Eye (tissue), 1 donor: ENCODE results near the gene ANGPTL8.

Source experiments
- DNase-seq: peaks from one replicate; pipeline ENCODE4 v3.0.0-alpha.2; 2015

Gene ANGPTL8

GRCh38 chr19:11239377-11240000 lies at the start of gene ANGPTL8:
Gene ANGPTL8, plus strand, starts transcription at chr19:11239619. Its CDS starts 19 bp downstream, at chr19:11239638.
- no peak for DNase-seq

- no peak for DNase-seq
These were observed 48.9 kb upstream of the ANGPTL8 start for GRCh38 chr19:11190501-11190900.

GRCh38 chr19:11191273-11191755 lies 48.1 kb upstream of the ANGPTL8 start:
- DNase-seq = peak; percentile 32

- no peak for DNase-seq
These were observed 47.5 kb upstream of the ANGPTL8 start for GRCh38 chr19:11191934-11192333.

GRCh38 chr19:11192957-11193939 lies 46.2 kb upstream of the ANGPTL8 start:
- no peak for DNase-seq

GRCh38 chr19:11194173-11194572 lies 45.2 kb upstream of the ANGPTL8 start:
- DNase-seq = no peak

- peak; percentile 58 for DNase-seq
These were observed 44.5 kb upstream of the ANGPTL8 start for GRCh38 chr19:11194656-11195558.

- no peak for DNase-seq
These were observed 43.7 kb upstream of the ANGPTL8 start for GRCh38 chr19:11195681-11196080.

- DNase-seq = peak; percentile 62
These were observed 42.8 kb upstream of the ANGPTL8 start for GRCh38 chr19:11196406-11197287.

GRCh38 chr19:11197291-11198174 lies 41.9 kb upstream of the ANGPTL8 start, which contains the start of gene KANK2:
Gene KANK2, minus strand, starts transcription at chr19:11197545. Its CDS starts 3,034 bp downstream, at chr19:11194511.
- peak; percentile 93 for DNase-seq

- no peak for DNase-seq
These were observed 41.3 kb upstream of the ANGPTL8 start for GRCh38 chr19:11198175-11198534.

GRCh38 chr19:11198769-11199424 lies 40.5 kb upstream of the ANGPTL8 start:
- peak; percentile 24 for DNase-seq

GRCh38 chr19:11199517-11199916 lies 39.9 kb upstream of the ANGPTL8 start:
- DNase-seq = no peak

GRCh38 chr19:11200015-11200574 lies 39.3 kb upstream of the ANGPTL8 start:
- DNase-seq = no peak

- no peak for DNase-seq
These were observed 38.5 kb upstream of the ANGPTL8 start for GRCh38 chr19:11200931-11201330.

- no peak for DNase-seq
These were observed 37.6 kb upstream of the ANGPTL8 start for GRCh38 chr19:11201791-11202190.

GRCh38 chr19:11202488-11203193 lies 36.8 kb upstream of the ANGPTL8 start:
- DNase-seq = no peak

GRCh38 chr19:11203194-11204075 lies 36.0 kb upstream of the ANGPTL8 start:
- peak; percentile 63 for DNase-seq
